SU-DHL-6 (cell line): Measurements from ENCODE around the gene SUN1.

Experiments used
- H2AFZ ChIP-seq: fragments of 200-600 bp; sonication (generic); 2 replicates; pipeline ENCODE4 v1.6.1; 2014; ENCODE audit warnings: low read depth, mild to moderate bottlenecking, moderate library complexity, mixed read lengths, antibody characterized with exemption, low read length; ENCODE audit not compliant: severe bottlenecking
- H3F3A ChIP-seq: fragments of 200-600 bp; shearing (Covaris generic); 2 replicates; pipeline ENCODE4 v1.6.0; 2016; ENCODE audit warnings: antibody characterized with exemption, mild to moderate bottlenecking; ENCODE audit not compliant: insufficient read depth
- H3K27ac ChIP-seq: fragments of 200-600 bp; sonication (generic); 2 replicates; pipeline ENCODE4 v1.5.1; 2016; ENCODE audit warnings: low read depth, mild to moderate bottlenecking, low read length, moderate library complexity, mixed read lengths
- H3K27me3 ChIP-seq: fragments of 200-600 bp; sonication (generic), shearing (Covaris generic); 2 replicates; pipeline ENCODE4 v1.6.0; 2014; ENCODE audit warnings: mild to moderate bottlenecking, low read length
- H3K36me3 ChIP-seq: fragments of 200-600 bp; sonication (generic); 2 replicates; pipeline ENCODE4 v1.6.1; 2014; ENCODE audit warnings: mild to moderate bottlenecking, low read length, mixed read lengths
- H3K4me2 ChIP-seq: fragments of 300-600, 200-600 bp; shearing (Covaris generic), sonication (generic); 2 replicates; pipeline ENCODE4 v1.6.0; 2014; ENCODE audit warnings: low read length, low read depth, mild to moderate bottlenecking; ENCODE audit not compliant: poor library complexity, severe bottlenecking
- H3K4me3 ChIP-seq: fragments of 200-600 bp; sonication (generic); 2 replicates; pipeline ENCODE4 v1.5.1; 2014; ENCODE audit warnings: antibody characterized with exemption, low read length, mild to moderate bottlenecking, mixed read lengths; ENCODE audit not compliant: insufficient read depth, poor library complexity, severe bottlenecking
- H3K79me2 ChIP-seq: fragments of 200-600 bp; sonication (generic); 2 replicates; pipeline ENCODE4 v1.6.1; 2014; ENCODE audit warnings: mild to moderate bottlenecking, low read length, moderate library complexity; ENCODE audit not compliant: insufficient read depth
- H3K9ac ChIP-seq: fragments of 200-600 bp; sonication (generic); 2 replicates; pipeline ENCODE4 v1.7.0; 2014; ENCODE audit warnings: mild to moderate bottlenecking, low read length
- H3K9me2 ChIP-seq: fragments of 200-600 bp; sonication (generic); replicated peaks from 2 replicates; pipeline ENCODE4 v1.6.1; 2014; ENCODE audit warnings: low read length; ENCODE audit not compliant: insufficient read depth
- H3K9me3 ChIP-seq: fragments of 200-600 bp; sonication (generic); 2 replicates; pipeline ENCODE4 v1.6.1; 2014; ENCODE audit warnings: low read length, mixed read lengths; ENCODE audit not compliant: insufficient read depth
- H4K20me1 ChIP-seq: fragments of 200-600 bp; sonication (generic); 2 replicates; pipeline ENCODE4 v1.6.1; 2014; ENCODE audit warnings: low read depth, mild to moderate bottlenecking, antibody characterized with exemption, low read length, moderate library complexity, mixed read lengths
- CTCF ChIP-seq: fragments of 200-600 bp; sonication (generic); IDR thresholded peaks from one replicate; pipeline ENCODE4 v1.5.1; 2017; ENCODE audit warnings: antibody characterized with exemption, mild to moderate bottlenecking, low read length, moderate library complexity; ENCODE audit not compliant: insufficient read depth, poor library complexity, severe bottlenecking
- EZH2phosphoT487 ChIP-seq: fragments of 200-600 bp; sonication (generic), shearing (Covaris generic); conservative IDR thresholded peaks from 2 replicates; pipeline ENCODE4 v1.6.1; 2018; ENCODE audit warnings: mild to moderate bottlenecking, antibody characterized with exemption, low read length, moderate library complexity, mixed read lengths

Gene SUN1

GRCh38 chr7:831596-832166, 595 bp upstream of the SUN1 start:
- TF ChIP-seq CTCF (no peak), EZH2phosphoT487 (no peak)
- H3K27ac ChIP-seq: no peak overlapping the region
- H3F3A ChIP-seq: no peaks in the 10 kb centered on the region
- H3K9me2 ChIP-seq: no peaks in the 10 kb centered on the region
- no peak overlapping the region for H3K9ac ChIP-seq
- no peaks in the 10 kb centered on the region for H3K9me3 ChIP-seq
- no peak overlapping the region for H2AFZ ChIP-seq
- peaks cover 3% of the 10 kb centered on the region for H4K20me1 ChIP-seq
- H3K27me3 ChIP-seq: no peaks in the 10 kb centered on the region
- H3K4me3 ChIP-seq: no peak overlapping the region
- peak overlapping the region; percentile 3 for H3K4me2 ChIP-seq
- no peaks in the 10 kb centered on the region for H3K36me3 ChIP-seq
- H3K79me2 ChIP-seq: peaks cover 60% of the 10 kb centered on the region

- no peak for TF ChIP-seq CTCF
- no peak for TF ChIP-seq EZH2phosphoT487
- no peak overlapping the region for H3K9ac ChIP-seq
- no peak overlapping the region for H3K27ac ChIP-seq
- peaks cover 52% of the 10 kb centered on the region for H3K79me2 ChIP-seq
- no peaks in the 10 kb centered on the region for H3K9me3 ChIP-seq
- no peaks in the 10 kb centered on the region for H3K27me3 ChIP-seq
- no peak overlapping the region for H3K4me2 ChIP-seq
- H3K9me2 ChIP-seq: no peaks in the 10 kb centered on the region
- H4K20me1 ChIP-seq: peaks cover 3% of the 10 kb centered on the region
- no peaks in the 10 kb centered on the region for H3F3A ChIP-seq
- H2AFZ ChIP-seq: no peak overlapping the region
- no peak overlapping the region for H3K4me3 ChIP-seq
- no peaks in the 10 kb centered on the region for H3K36me3 ChIP-seq
Measured at GRCh38 chr7:832968-833424, 720 bp downstream of the SUN1 start.

GRCh38 chr7:833601-834258, 1.5 kb downstream of the SUN1 start:
- Histone ChIP-seq H2AFZ (no peak overlapping the region), H3K9me3 (no peaks in the 10 kb centered on the region), H3K27ac (no peak overlapping the region), H3K9ac (no peak overlapping the region), H3K36me3 (no peaks in the 10 kb centered on the region), H4K20me1 (no peaks in the 10 kb centered on the region; the same call in none of the 2 replicates), H3K27me3 (no peaks in the 10 kb centered on the region), H3K9me2 (no peaks in the 10 kb centered on the region), H3K4me3 (no peak overlapping the region), H3K79me2 (peaks cover 45% of the 10 kb centered on the region), H3F3A (no peaks in the 10 kb centered on the region), H3K4me2 (no peak overlapping the region)
- TF ChIP-seq CTCF (no peak), EZH2phosphoT487 (no peak)
